NCI-H748 treated with DMSO at 0.1 percent for 48 hours (cell line): ENCODE results near the gene AFG1L.
"Not testable (repeated sequence)": the region's sequence is repeated elsewhere in the genome, so short reads cannot be mapped to it uniquely, and the experiment has no call there.

Experiments used
- DNase-seq: peaks from one replicate; lab custom pipeline; 2025; lab: John Stamatoyannopoulos, UW

AFG1L gene

DNA sequence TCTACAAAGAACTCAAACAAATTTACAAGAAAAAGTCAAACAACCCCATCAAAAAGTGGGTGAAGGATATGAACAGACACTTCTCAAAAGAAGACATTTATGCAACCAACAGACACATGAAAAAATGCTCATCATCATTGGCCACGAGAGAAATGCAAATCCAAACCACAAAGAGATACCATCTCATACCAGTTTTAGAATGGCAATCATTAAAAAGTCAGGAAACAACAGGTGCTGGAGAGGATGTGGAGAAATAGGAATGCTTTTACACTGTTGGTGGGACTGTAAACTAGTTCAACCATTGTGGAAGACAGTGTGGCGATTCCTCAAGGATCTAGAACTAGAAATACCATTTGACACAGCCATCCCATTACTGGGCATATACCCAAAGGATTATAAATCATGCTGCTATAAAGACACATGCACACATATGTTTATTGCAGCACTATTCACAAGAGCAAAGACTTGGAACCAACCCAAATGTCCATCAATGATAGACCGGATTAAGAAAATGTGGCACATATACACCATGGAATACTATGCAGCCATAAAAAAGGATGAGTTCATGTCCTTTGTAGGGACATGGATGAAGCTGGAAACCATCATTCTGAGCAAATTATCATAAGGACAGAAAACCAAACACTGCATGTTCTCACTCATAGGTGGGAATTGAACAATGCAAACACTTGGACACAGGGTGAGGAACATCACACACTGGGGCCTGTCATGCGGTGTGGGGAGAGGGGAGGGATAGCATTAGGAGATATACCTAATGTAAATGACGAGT, 121.4 kb downstream of the AFG1L start:
- DNase-seq: not testable (repeated sequence)

DNA sequence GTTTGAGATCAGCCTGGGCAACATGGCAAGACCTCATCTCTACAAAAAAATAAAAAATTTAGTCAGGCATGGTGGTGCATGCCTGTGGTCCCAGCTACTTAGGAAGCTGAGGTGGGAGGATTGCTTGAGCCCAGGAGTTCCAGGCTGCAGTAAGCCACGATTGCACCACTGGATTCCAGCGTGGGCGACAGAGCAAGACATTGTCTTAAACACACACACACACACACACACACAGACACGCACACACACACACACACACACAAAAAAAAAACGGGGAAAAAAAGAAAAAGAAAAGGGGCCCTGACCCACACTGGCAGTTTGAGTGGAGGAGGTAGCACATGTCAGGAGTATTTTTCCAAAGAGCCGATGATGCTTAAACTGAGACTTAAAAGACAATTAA, 122.2 kb downstream of the AFG1L start:
- DNase-seq: no peak

DNA sequence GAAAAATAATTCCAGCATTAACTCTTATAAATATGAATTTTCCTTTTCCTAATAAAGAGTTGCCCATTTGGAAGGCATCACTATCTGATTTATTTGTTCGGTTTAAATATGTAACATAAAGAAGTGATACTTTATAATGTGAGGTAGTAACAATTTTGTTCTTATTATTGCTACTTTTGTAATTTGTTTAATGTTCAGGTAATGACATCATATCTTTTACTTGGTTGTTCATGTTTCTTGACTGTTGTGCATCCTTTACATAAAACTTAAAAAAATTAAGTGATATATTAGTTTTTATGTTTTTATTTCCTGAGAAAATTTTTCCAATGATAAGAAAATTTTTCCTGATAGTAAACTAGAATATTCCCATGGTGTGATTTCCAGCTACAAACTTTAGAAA, 124.6 kb downstream of the AFG1L start:
- no peak for DNase-seq

DNA sequence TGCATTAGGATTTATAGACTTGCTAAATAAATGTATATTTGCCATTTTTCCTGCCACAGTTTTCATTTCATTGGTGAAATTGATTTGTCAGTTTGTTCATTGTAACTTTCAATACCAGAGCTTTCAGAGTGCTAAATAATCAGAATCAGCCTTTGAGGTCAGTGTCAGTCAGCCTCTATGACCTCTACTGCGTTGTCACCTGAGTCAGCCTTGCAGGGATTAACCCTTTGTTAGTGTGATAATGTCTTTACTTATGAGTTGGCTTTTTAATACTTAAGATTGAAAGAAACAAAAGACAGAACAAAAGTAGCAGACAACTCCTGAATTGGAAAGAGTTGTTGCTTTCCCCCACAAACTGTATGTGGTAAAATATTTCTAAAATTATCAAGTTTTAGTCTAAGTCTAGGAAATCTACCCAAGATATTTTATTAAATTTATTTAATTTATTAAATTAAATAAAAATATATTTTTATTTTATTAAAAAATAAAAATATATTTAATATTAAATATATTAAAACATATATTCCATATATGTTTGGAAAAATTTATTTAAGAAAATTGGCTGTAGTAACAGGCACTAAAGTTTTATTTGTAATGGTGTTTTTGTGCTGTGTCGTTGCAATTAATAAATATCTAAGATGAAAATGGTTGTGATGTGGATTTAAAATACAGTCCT, 125.2 kb downstream of the AFG1L start:
- no peak for DNase-seq

DNA sequence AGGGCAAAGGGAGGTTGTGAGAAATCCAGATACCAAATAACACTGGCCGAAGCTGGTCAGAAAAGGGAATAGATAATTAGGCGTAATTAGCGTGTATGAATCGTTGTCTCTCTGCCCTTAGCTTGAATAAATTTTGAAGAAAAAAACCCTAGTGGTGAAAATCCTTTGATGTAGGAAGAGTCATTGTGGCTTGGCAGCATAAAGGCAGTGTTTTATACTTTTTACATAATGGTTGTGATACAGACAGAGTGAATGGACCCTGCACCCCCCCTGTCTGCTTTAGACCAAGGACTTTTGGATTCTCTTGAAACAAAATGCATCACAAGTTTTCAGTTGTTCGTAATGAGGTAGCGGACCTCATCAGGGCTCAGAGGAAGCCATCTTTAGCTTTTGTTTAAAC, 126.5 kb downstream of the AFG1L start:
- DNase-seq: no peak

DNA sequence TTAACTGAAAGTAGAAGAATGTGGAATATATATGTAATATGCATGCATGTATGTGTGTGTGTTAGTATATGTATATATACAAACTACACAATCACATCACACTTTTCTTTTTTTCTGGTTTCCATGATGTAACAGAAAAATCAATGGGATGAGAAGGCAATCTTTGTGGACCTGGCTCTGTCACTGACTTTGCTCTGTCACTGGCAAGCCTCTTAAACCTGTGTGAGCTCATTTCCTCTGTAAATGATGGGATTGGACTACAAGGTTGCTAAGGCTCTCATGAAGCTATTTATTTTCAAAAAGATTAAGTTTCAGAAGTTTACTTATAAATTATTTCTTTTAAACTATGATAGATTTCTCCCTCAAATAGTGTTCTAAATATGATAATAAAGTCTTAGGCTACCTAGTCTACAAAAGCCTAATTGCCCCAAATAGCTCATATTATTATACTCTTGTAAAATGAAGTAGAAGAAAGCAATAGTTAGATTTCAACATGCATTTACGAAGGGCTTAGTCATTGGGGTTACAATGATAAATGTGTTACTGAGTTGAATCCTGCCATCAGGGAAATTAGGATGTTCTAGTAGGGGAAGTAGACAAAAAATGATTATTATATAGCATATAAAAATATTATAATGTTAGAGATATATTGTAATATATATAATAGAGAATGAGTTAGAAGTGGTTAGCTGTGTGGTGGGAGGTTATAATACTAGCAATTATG, 129.3 kb downstream of the AFG1L start:
- DNase-seq: no peak

DNA sequence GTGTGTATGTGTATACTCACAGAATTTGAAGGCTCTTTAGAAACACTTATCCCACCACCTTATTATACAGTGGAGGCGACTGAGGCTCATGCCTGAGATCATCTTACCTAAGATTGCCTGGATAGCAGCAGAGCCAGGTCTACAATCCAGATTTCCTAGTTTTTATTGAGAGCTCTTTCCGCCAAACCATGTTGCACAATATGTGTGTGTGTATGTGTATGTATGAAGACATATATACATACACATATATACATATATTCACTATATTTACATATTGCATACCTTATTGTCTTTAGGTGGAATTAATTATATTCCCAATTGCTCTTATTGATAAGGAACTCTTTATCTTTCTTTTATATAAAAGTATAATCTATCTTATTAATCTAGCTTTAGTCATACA, 130.6 kb downstream of the AFG1L start:
- DNase-seq: no peak

DNA sequence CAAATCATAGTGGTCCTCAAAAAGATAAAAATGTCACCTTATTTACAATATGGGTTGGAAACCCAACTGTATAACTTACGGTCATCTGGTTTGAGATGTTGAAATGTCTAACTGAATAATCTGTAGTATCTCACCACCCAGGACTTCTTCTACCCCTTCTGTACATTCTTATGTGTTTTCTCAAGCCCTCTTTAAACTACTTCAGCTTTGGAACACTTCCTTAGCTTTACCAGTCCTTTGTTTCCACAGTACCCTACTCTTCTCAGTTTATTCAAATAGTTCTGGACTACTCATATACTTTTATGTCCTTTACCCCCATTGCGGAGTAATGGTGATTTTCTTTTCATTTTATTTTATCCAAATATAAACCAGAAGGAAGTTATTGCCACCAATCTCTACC, 137.3 kb downstream of the AFG1L start:
- no peak for DNase-seq

DNA sequence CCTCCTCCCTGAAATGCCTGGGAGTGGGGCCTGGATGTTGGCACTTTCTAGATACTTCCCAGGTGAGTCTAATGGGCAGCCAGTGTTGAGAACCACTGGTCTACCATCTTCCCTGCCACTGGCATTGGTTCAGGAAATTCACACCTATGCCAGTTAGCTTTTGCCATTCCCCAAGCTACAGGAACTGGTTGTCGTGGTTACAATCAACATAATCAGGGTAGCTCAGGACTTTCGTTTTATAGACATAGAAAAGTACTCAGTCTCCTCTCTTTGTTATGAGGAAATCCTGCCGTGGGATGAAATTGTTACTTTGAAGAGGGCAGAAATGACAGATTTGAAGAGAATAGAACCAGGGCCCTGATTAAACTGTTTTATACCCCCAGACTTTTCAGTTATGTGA, 137.9 kb downstream of the AFG1L start:
- no peak for DNase-seq

DNA sequence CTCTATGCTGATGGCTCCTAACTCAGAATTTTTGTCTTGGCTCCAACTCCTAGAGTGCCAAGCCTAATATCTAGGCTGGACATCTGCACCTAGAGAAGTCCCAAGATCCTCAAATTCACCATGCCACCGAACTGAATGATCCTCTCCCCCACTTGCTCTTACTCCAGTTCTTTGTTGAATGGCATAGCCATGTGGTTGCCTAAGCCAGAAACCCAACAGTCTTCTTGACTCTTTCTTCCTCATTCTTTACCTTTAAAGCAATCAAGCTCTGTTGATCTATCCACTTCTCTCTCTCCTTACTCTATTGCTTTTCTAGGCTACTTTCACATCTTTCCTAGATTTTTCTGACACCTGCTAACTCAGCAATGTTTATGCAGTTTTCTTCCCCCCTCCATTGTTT, 139.4 kb downstream of the AFG1L start:
- DNase-seq: no peak

DNA sequence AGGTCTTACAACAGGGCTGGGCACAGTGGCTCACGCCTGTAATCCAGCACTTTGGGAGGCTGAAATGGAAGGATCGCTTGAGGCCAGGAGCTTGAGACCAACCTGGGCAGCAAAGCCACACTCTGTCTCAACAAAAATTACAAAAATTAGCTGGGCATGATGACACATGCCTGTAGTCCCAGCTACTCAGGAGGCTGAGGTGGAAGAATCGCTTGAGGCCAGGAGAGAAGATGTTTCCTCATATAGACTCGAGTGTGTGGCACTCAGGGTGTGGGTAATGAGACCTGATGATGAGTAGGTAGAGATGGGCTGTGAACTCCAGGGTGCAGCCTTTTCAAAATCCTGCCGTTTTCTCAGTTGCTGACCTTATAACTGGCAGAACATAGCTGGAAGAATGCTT, 140.5 kb downstream of the AFG1L start:
- no peak for DNase-seq

DNA sequence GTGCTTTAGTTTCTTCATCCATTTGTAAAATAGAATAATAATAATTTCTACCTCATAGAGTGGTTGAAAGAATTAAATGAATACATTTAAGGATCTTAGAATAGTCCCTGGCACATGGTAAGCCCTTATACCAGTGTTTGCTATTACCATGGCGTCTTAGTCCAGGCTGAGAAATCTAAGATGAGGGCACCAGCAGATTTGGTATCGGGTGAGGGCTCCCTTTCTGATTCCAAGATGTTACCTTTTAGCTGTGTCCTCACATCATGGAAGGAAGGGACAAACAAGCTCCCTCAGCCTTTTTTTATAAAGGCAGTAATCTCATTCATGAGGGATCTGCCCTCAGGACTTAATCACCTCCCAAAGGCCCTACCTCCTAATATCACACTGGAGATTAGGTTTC, 141.9 kb downstream of the AFG1L start:
- no peak for DNase-seq

DNA sequence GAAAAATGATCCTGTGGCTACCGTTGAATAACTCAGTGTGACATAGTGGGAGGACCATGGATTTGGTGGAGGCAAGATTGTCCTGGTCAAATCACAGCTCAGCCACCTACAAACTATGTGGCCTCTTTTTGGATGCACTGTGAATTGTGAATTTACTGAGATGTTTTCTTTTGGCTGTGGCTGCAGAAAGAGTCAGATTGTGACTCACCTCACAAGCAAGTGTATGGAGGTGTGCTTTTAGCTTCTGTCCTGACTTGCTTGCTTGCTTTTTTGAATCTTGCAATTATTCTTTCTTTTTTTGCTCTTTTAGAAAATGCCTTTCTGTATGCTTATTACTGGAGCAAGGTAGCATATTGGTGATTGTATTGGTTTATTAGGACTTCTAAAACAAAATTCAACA, 143.0 kb downstream of the AFG1L start:
- no peak for DNase-seq

DNA sequence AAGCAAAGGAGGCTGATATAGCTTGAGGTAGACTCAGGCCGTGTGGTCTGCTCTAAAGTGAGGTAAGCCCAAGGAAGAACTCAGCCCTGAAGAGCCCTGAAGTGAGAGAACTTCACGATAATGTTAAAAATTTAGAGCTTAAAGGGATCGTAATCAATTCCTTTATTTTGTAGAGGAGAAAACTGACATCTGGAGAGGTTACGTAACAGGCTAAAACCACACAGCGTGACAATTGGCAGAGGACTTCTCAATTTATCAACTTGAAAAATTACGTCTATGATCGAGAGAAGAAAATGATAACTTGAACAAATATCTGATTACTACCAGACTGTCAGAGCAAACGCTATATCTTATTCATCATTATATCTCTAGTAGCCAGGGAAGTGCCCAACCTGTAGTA, 144.1 kb downstream of the AFG1L start:
- DNase-seq: no peak

DNA sequence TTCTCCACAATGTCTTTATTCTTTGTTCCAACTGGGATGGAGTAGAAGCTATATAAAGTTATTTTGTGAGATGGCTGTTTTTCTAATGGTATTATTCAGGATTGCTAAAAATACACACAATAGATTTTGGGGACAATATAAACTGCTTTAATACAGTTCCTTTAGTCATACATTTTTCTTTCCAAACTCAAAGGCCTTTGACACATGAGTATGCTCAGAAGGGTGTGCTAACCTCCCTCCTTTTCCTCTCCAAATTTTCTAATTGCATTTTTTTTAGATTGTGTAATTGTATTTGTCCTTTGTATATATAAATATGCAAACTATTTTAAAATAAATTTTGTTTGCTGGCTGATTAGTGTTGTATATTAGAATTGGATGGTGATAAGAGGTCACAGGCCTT, 146.3 kb downstream of the AFG1L start:
- no peak for DNase-seq

DNA sequence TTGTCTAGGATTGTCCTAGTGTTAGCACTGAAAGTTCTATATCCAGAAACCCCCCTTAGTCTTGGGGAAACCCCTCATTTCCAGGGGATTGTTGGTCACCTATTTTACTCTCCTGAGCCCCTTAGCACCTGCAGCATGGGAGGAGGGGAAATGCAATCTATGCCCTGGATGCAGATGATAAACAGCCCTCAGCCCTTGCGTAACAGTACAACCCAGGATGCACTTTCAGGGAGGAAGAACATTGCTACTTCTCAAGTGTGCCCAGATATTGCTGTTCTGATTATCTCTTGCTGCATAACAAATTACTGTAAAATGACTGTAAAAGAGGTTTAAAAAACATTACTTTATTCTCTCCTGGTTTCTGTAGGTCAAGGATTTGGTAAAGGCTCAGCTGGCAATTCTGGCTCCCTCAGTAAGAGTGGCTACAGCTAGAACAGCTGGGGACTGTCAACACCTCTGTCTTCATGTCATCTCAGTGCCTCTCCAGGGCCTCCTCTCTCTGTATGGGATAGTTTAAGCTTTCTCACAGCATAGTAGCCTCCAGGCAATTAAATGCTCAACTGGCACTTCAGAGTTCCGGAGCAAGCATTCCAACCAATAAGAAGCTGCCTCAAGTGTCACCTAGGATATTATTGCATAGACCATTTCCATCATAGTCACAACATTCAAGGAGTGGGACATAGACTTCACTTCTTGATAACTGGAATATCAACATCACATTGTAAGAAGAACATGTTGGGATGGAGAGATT, 148.1 kb downstream of the AFG1L start:
- DNase-seq: no peak

DNA sequence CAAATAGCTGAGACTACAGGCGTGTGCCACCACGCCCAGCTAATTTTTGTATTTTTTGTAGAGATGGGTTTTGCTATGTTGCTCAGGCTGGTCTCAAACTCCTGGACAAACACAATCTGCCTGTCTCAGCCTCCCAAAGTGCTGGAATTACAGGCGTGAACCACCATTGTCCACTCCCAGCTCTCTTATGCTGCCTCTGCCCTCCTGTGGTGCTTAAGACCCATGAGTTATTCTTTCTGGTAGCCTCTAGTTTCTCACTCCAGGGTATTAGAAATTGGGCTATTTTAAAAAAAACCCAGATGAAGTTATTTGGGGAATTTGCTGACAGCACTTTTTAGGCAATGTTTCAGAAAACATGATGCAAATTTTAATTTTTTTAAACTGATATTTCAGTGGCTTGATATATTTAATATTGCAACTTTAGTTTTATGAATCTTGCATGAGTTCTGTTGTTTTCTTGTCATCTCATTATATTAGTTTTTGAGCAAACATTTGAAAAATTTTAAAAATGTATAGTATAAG, 151.8 kb downstream of the AFG1L start:
- DNase-seq: no peak

DNA sequence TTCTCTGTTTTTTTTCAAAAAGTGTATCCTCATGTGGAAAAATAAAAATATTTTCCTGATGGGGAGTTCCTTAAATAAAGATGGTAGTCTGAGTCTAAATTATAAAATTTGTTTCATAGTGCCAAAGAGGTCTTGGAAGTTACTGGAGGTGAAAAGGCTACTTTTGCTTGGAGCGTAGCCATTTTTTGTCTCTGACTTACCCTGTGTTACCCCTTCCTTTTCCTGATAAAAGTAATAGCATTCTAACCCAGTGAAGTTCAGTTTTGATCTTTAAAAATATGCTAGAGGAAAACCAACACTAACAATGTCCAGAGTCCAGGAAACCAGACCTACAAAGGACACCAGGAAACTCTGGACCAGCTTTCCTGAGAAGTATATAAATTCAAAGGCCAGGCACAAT, 153.6 kb downstream of the AFG1L start:
- DNase-seq: no peak

DNA sequence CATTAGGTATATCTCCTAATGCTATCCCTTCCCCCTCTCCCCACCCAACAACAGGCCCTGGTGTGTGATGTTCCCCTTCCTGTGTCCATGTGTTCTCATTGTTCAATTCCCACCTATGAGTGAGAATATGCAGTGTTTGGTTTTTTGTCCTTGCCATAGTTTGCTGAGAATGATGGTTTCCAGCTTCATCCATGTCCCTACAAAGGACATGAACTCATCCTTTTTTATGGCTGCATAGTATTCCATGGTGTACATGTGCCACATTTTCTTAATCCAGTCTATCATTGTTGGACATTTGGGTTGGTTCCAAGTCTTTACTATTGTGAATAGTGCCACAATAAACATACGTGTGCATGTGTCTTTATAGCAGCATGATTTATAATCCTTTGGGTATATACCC, 154.9 kb downstream of the AFG1L start:
- not testable (repeated sequence) for DNase-seq

DNA sequence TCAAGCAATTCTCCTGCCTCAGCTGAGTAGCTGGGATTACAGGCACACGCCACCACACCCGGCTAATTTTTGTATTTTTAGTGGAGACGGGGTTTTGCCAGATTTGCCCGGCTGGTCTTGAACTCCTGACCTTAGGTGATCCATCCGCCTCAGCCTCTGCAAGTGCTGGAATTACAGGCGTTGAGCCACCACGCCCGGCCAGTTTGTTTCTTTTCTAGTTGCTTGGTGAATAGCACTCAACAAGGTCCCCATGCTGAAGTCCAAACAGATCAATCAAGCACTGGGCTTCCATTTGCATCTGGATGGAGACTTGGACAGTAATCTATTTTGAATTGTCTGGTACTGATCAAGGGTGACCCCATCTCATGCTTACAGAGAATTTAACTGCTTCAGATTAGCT, 157.0 kb downstream of the AFG1L start:
- no peak for DNase-seq

DNA sequence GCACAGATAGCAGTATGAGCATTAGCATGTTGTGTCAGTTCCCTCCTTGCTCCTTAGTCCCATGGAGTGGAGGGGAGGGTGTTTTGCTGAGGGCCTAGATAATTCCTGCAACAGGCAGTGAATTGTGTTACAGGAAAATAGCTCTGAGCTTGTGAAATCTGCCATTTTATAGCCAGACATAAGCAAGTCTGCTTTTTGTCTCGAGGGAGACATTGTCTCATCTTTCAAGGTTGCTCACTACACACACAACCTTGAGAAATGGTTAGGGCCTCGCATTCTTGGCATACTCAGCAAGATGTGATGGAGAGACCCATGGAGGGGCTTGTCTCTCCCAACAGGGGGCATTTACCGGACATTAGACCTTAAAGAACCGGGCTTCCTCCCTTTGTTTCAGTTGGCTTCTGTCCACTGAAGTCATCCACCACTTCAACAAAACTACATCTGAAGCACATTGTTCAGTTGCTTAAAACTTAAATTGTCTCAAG, 157.9 kb downstream of the AFG1L start:
- no peak for DNase-seq

DNA sequence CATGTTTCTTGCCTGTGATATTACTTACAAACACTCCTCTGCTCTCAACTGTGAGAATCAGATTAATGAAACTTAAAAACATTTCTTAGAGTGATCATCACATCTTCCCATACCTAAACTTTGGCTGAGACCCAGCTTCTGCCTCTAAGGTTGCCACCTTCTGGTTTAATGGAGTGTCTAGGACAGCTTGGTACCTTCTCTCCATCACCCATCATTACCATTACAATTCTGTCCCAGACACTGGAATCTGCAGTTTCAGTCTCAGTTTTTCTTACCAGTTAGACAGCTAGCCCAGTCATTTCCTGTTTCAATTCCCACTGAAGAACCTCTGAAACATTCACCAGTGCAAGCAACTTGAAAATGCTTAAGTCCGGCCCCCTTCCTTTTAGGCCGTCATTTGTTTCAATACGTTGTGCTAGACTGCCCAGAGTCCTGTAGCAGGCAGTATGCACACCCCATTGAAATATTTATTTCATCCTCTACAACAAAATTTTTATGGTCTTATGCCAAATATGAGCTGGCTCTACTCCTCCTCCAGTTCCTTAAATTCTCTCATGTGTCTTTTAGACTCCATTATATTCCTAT, 158.8 kb downstream of the AFG1L start:
- no peak for DNase-seq
